Retinal pigment epithelial cell (primary cell): ENCODE measurements around the gene FRMD4A.
A peak's percentile ranks its signal among the peaks of the same experiment; 100 is the strongest.
"Not testable (repeated sequence)": the region's sequence is repeated elsewhere in the genome, so short reads cannot be mapped to it uniquely, and the experiment has no call there.

Source experiments
- DNase-seq: peaks from one replicate; pipeline ENCODE4 v3.0.0-alpha.2; 2010; ENCODE audit warnings: low read depth
- H3K4me3 ChIP-seq: 2 replicates; pipeline ENCODE4 v1.5.1; 2011; ENCODE audit warnings: mild to moderate bottlenecking, low read length, control low read depth, moderate library complexity
- CTCF ChIP-seq: conservative IDR thresholded peaks from 2 replicates; pipeline ENCODE4 v1.5.1; 2011; ENCODE audit warnings: low read depth, low read length, control low read depth, inconsistent platforms

Gene FRMD4A

DNA sequence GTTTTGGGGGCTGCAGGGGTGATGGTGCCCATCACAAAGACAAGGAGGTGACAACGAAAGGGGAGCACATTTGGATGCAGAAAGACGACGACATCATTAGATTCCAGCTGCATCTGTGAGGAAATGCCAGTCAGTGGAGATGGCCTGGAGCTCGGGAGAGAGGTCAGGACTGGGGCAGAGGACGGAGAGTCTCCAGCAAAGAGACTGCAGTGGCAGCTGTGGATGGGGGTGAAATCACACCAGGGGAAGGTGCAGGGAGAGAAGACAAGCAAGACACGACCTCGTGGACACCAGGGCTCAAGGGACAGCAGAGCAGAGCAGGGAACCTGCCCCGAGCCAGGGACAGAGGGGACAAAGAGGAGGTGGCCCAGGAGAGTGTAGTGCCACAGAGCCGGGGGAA is 540.5 kb downstream of the FRMD4A start:
- H3K4me3 ChIP-seq = no peak overlapping the region
- DNase-seq = no peak
- no peak for TF ChIP-seq CTCF

- no peak for TF ChIP-seq CTCF
- H3K4me3 ChIP-seq = no peak overlapping the region
- no peak for DNase-seq
Measured at GRCh38 chr10:13789448-13789829, 541.3 kb downstream of the FRMD4A start.

DNA sequence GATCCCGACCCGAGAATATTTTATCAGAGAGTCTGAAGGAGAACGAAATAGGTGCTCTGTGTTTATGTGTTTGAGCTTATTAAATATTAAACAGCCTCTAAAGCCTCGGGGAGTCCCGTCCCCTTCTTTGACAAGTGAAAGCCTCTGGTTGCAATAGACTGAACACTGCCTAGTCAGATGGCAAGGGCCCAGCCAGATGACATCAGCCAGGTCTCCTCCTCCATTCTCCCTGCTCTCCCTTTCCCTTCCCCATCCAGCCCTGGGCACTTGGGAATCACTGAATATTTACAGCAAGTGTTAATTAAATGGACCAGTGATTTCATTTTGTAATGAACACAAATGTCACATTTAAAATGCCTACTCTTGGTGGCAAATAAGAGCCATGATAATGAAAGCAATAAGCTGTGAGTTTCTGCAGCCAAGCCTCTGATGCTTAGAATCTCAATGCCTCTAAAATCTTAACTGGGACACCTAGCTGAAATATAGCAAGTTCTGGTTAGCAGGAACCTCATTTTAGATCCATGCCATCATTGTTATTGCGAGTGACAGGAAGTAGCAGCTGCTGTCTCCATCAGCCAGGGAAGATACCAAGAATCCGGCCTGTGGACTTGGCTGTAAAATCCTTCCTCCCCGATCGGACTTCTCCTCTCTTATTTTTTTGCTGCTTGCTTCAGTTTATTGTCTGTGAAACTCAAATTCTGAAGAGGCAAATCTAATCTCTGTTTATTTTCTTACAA is 541.8 kb downstream of the FRMD4A start:
- no peak for TF ChIP-seq CTCF
- no peak for DNase-seq
- H3K4me3 ChIP-seq = no peak overlapping the region

- no peak for DNase-seq
- no peak overlapping the region for H3K4me3 ChIP-seq
- no peak for TF ChIP-seq CTCF
Measured at GRCh38 chr10:13788320-13788600, 542.5 kb downstream of the FRMD4A start.

DNA sequence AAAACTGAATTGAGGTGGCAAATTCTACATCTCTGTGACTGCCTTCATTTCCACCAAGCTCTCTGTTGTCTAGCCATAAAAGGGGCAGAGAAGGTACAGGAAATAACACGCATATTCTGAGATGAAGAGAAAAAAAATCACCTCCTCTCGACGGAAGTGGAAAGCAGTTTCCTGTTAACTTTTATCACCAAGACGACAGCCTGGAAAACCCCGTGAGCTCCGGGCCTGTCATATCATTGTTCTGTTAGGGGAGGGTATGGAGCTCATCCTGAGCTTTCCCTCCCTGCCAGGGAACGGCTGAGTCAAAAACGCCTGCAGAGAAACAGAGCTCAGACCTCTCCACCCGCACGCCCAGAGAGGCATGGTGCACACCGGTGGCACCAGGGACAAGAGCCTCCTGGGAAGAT is 543.7 kb downstream of the FRMD4A start:
- no peak overlapping the region for H3K4me3 ChIP-seq
- TF ChIP-seq CTCF = no peak
- no peak for DNase-seq

GRCh38 chr10:13784067-13784466 is 546.7 kb downstream of the FRMD4A start:
- TF ChIP-seq CTCF = peak; percentile 42
- no peak overlapping the region for H3K4me3 ChIP-seq
- no peak for DNase-seq

DNA sequence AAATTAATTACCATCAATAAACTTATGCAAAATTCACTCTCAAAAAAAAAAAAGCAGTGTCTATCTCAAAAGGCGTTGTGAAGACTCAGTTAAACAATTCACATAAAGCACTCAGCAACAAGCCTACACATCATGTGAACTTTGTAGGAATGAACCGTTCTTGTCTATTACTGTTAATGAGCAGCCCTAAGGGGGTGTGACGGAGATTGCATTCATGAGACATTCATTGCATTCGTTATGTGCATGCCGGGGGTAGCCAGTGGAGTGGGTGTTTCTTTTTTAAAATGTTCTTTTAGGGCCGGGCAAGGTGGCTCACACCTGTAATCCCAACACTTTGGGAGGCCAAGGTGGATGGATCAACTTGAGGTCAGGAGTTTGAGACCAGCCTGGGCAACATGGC is 551.0 kb downstream of the FRMD4A start:
- TF ChIP-seq CTCF = no peak
- DNase-seq = no peak
- no peak overlapping the region for H3K4me3 ChIP-seq

- not testable (repeated sequence) for H3K4me3 ChIP-seq, DNase-seq
Measured at GRCh38 chr10:13778693-13778960, 552.1 kb downstream of the FRMD4A start.
